ENCODE measurements around the gene FOXO3. TPM values are rescaled to one million over a fixed set of nuclear protein-coding genes. Genes with fewer than 3 reads are reported as not detected.

Gene FOXO3
- total and polyA plus RNA-seq, 2 of the 8 experiments (the other 6 are each of a cell fraction or from before 2014, with no cell fraction given), result 13.1 to 19.3 TPM

DNA sequence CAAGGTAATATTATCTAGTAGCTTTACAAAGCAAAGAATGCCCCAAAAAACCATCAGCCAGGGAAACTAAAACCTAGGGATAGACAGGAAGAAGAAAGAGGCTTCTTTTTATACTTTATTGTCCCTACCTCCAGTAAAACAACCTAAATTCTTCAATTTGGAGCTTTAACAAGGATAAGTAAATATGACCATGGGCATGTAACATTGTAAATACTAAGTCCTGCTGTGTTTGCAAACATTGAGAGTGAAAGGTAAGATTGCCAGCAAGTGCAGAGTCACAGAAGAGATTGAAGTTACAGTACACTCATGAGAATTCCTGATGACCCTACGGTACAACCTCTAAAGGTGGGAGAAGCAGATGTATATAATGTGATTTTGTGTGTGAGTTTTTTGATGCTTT, 117.2 kb downstream of the FOXO3 start (continued):
- TF ChIP-seq, protein P1, sequence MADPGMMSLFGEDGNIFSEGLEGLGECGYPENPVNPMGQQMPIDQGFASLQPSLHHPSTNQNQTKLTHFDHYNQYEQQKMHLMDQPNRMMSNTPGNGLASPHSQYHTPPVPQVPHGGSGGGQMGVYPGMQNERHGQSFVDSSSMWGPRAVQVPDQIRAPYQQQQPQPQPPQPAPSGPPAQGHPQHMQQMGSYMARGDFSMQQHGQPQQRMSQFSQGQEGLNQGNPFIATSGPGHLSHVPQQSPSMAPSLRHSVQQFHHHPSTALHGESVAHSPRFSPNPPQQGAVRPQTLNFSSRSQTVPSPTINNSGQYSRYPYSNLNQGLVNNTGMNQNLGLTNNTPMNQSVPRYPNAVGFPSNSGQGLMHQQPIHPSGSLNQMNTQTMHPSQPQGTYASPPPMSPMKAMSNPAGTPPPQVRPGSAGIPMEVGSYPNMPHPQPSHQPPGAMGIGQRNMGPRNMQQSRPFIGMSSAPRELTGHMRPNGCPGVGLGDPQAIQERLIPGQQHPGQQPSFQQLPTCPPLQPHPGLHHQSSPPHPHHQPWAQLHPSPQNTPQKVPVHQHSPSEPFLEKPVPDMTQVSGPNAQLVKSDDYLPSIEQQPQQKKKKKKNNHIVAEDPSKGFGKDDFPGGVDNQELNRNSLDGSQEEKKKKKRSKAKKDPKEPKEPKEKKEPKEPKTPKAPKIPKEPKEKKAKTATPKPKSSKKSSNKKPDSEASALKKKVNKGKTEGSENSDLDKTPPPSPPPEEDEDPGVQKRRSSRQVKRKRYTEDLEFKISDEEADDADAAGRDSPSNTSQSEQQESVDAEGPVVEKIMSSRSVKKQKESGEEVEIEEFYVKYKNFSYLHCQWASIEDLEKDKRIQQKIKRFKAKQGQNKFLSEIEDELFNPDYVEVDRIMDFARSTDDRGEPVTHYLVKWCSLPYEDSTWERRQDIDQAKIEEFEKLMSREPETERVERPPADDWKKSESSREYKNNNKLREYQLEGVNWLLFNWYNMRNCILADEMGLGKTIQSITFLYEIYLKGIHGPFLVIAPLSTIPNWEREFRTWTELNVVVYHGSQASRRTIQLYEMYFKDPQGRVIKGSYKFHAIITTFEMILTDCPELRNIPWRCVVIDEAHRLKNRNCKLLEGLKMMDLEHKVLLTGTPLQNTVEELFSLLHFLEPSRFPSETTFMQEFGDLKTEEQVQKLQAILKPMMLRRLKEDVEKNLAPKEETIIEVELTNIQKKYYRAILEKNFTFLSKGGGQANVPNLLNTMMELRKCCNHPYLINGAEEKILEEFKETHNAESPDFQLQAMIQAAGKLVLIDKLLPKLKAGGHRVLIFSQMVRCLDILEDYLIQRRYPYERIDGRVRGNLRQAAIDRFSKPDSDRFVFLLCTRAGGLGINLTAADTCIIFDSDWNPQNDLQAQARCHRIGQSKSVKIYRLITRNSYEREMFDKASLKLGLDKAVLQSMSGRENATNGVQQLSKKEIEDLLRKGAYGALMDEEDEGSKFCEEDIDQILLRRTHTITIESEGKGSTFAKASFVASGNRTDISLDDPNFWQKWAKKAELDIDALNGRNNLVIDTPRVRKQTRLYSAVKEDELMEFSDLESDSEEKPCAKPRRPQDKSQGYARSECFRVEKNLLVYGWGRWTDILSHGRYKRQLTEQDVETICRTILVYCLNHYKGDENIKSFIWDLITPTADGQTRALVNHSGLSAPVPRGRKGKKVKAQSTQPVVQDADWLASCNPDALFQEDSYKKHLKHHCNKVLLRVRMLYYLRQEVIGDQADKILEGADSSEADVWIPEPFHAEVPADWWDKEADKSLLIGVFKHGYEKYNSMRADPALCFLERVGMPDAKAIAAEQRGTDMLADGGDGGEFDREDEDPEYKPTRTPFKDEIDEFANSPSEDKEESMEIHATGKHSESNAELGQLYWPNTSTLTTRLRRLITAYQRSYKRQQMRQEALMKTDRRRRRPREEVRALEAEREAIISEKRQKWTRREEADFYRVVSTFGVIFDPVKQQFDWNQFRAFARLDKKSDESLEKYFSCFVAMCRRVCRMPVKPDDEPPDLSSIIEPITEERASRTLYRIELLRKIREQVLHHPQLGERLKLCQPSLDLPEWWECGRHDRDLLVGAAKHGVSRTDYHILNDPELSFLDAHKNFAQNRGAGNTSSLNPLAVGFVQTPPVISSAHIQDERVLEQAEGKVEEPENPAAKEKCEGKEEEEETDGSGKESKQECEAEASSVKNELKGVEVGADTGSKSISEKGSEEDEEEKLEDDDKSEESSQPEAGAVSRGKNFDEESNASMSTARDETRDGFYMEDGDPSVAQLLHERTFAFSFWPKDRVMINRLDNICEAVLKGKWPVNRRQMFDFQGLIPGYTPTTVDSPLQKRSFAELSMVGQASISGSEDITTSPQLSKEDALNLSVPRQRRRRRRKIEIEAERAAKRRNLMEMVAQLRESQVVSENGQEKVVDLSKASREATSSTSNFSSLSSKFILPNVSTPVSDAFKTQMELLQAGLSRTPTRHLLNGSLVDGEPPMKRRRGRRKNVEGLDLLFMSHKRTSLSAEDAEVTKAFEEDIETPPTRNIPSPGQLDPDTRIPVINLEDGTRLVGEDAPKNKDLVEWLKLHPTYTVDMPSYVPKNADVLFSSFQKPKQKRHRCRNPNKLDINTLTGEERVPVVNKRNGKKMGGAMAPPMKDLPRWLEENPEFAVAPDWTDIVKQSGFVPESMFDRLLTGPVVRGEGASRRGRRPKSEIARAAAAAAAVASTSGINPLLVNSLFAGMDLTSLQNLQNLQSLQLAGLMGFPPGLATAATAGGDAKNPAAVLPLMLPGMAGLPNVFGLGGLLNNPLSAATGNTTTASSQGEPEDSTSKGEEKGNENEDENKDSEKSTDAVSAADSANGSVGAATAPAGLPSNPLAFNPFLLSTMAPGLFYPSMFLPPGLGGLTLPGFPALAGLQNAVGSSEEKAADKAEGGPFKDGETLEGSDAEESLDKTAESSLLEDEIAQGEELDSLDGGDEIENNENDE (IDR thresholded peaks at IDR 0.05; ENCODE audit: insufficient replicate concordance, low read length), result no peak
- TF ChIP-seq RXRA (IDR thresholded peaks at IDR 0.05; ENCODE audit: insufficient read depth, low read depth, low read length), result no peak
- no peak for TF ChIP-seq RNF2 (IDR thresholded peaks at IDR 0.05; ENCODE audit: borderline replicate concordance, low read depth, low read length, missing control alignments, poor library complexity, severe bottlenecking)
- no peak for TF ChIP-seq CREB1 (IDR thresholded peaks at IDR 0.05)
- TF ChIP-seq SP2 (IDR thresholded peaks at IDR 0.05; ENCODE audit: low read length), result no peak
- no peak for TF ChIP-seq SIRT6 (IDR thresholded peaks at IDR 0.05; ENCODE audit: low read length)
- TF ChIP-seq CTBP2 (IDR thresholded peaks at IDR 0.05; ENCODE audit: borderline replicate concordance, insufficient read depth, insufficient read length, low read length), result no peak
- no peak for TF ChIP-seq EGR1 (IDR thresholded peaks at IDR 0.05; ENCODE audit: borderline replicate concordance, low read depth, low read length)
- no peak for TF ChIP-seq POLR2A (IDR thresholded peaks at IDR 0.05; ENCODE audit: control extremely low read depth in 1 of 2, low read depth in 2 of 2, low read length in 2 of 2)
